GM23338 (cell line): Measurements from ENCODE around the gene SIRT1.

ENCODE experiments used
- POLR2AphosphoS5 ChIP-seq: IDR thresholded peaks from 2 replicates; pipeline ENCODE4 v1.6.1; 2016; ENCODE audit warnings: antibody characterized with exemption, low read depth
- TF ChIP-seq, protein P1 (sequence below), 2 experiments: fragments of 200-600 bp in 1 of 2; sonication (generic) in 1 of 2; conservative IDR thresholded peaks; 2 replicates each; pipeline versions ENCODE4 v1.5.1 to v1.6.1; 2016 to 2017; ENCODE audit warnings: antibody characterized with exemption in 2 of 2, low read depth in 2 of 2, mild to moderate bottlenecking in 2 of 2, moderate library complexity in 1 of 2

DNA sequence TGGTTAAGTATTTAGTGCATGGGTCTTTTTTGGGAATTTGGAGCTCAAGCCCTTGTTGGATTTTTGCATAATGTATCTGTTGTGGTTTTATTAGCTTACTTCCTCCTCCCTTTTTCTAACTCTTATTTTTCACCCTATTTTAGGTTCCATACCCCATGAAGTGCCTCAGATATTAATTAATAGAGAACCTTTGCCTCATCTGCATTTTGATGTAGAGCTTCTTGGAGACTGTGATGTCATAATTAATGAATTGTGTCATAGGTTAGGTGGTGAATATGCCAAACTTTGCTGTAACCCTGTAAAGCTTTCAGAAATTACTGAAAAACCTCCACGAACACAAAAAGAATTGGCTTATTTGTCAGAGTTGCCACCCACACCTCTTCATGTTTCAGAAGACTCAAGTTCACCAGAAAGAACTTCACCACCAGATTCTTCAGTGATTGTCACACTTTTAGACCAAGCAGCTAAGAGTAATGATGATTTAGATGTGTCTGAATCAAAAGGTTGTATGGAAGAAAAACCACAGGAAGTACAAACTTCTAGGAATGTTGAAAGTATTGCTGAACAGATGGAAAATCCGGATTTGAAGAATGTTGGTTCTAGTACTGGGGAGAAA, 28.0 kb downstream of the SIRT1 start:
- TF ChIP-seq POLR2AphosphoS5, result no peak
- TF ChIP-seq, protein P1, sequence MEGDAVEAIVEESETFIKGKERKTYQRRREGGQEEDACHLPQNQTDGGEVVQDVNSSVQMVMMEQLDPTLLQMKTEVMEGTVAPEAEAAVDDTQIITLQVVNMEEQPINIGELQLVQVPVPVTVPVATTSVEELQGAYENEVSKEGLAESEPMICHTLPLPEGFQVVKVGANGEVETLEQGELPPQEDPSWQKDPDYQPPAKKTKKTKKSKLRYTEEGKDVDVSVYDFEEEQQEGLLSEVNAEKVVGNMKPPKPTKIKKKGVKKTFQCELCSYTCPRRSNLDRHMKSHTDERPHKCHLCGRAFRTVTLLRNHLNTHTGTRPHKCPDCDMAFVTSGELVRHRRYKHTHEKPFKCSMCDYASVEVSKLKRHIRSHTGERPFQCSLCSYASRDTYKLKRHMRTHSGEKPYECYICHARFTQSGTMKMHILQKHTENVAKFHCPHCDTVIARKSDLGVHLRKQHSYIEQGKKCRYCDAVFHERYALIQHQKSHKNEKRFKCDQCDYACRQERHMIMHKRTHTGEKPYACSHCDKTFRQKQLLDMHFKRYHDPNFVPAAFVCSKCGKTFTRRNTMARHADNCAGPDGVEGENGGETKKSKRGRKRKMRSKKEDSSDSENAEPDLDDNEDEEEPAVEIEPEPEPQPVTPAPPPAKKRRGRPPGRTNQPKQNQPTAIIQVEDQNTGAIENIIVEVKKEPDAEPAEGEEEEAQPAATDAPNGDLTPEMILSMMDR (conservative IDR thresholded peaks at IDR 0.05; ENCODE audit: low read depth in 2 of 2), result no peak
